Stomach smooth muscle (tissue), 2 donors: ENCODE measurements around the gene SERGEF.

ENCODE experiments used
- H3K27ac ChIP-seq: one replicate; pipeline ENCODE4 v1.7.0; 2013; ENCODE audit warnings: mild to moderate bottlenecking, low read length, inconsistent platforms
- H3K27me3 ChIP-seq, 2 donors: one replicate each; pipeline ENCODE4 v1.7.0; 2013; ENCODE audit warnings: low read length in 2 of 2; ENCODE audit not compliant: insufficient read depth in 2 of 2, control insufficient read depth in 1 of 2
- H3K36me3 ChIP-seq, 2 donors: one replicate each; pipeline ENCODE4 v1.7.0; 2013; ENCODE audit warnings: low read length in 2 of 2; ENCODE audit not compliant: control insufficient read depth in 2 of 2, insufficient read depth in 2 of 2
- H3K4me1 ChIP-seq: one replicate; pipeline ENCODE4 v1.7.0; 2013; ENCODE audit warnings: low read length; ENCODE audit not compliant: control insufficient read depth, insufficient read depth
- H3K4me3 ChIP-seq, 2 donors: one replicate each; pipeline ENCODE4 v1.7.0; 2013; ENCODE audit warnings: low read length in 2 of 2
- H3K9ac ChIP-seq, 2 donors: one replicate each; pipeline ENCODE4 v1.7.0; 2013; ENCODE audit warnings: low read length in 2 of 2, mild to moderate bottlenecking in 1 of 2
- H3K9me3 ChIP-seq, 2 donors: one replicate each; pipeline ENCODE4 v1.7.0; 2013; ENCODE audit warnings: low read length in 2 of 2; ENCODE audit not compliant: control insufficient read depth in 2 of 2
- donor health status: healthy.
- donor health status: Pancreatic carcinoma.

Gene SERGEF

GRCh38 chr11:17803754-17804334, 209.0 kb downstream of the SERGEF start:
- no peaks in the 10 kb centered on the region for H3K27me3 ChIP-seq
- no peak overlapping the region for H3K4me3 ChIP-seq
- H3K36me3 ChIP-seq, result no peaks in the 10 kb centered on the region
- no peak overlapping the region for H3K27ac ChIP-seq
- H3K4me1 ChIP-seq, result no peaks in the 10 kb centered on the region
- H3K9ac ChIP-seq, result no peak overlapping the region
- no peaks in the 10 kb centered on the region for H3K9me3 ChIP-seq

- H3K27me3 ChIP-seq, result no peaks in the 10 kb centered on the region
Observed at GRCh38 chr11:17802491-17802890, 210.4 kb downstream of the SERGEF start.

GRCh38 chr11:17801166-17801565, 211.7 kb downstream of the SERGEF start:
- Histone ChIP-seq H3K36me3 (no peaks in the 10 kb centered on the region), H3K4me3 (no peak overlapping the region), H3K4me1 (no peaks in the 10 kb centered on the region), H3K27ac (no peak overlapping the region), H3K9me3 (no peaks in the 10 kb centered on the region), H3K9ac (no peak overlapping the region), H3K27me3 (no peaks in the 10 kb centered on the region)

More at GRCh38 chr11:17802491-17802890, 210.4 kb downstream of the SERGEF start:
- Histone ChIP-seq H3K36me3 (no peaks in the 10 kb centered on the region), H3K4me1 (no peaks in the 10 kb centered on the region), H3K27ac (no peak overlapping the region), H3K9ac (no peak overlapping the region), H3K9me3 (no peaks in the 10 kb centered on the region), H3K4me3 (no peak overlapping the region)

DNA sequence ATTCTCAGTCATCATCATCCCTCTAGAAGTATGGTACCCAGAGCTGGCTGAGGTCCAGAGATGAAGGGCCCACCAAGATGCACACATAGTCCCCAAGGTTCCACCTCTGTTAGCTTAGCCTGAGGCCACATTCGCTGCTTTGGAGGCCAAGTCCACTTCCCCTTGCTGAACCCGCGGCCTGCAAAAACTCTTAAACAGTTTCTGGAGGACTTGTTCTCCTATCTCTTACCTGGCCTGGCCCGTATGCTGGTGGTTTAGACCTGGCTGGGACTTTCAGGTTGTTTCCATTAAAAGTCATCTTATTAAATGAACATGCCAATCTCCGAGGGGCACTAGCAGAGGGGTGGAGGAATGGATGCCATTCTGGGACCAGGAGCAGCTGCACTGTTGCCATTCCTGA, 213.7 kb downstream of the SERGEF start:
- H3K4me1 ChIP-seq, result no peaks in the 10 kb centered on the region
- H3K9ac ChIP-seq, result no peak overlapping the region
- no peak overlapping the region for H3K4me3 ChIP-seq
- no peaks in the 10 kb centered on the region for H3K36me3 ChIP-seq
- H3K27ac ChIP-seq, result no peak overlapping the region
- no peaks in the 10 kb centered on the region for H3K9me3 ChIP-seq
- H3K27me3 ChIP-seq, result no peaks in the 10 kb centered on the region

DNA sequence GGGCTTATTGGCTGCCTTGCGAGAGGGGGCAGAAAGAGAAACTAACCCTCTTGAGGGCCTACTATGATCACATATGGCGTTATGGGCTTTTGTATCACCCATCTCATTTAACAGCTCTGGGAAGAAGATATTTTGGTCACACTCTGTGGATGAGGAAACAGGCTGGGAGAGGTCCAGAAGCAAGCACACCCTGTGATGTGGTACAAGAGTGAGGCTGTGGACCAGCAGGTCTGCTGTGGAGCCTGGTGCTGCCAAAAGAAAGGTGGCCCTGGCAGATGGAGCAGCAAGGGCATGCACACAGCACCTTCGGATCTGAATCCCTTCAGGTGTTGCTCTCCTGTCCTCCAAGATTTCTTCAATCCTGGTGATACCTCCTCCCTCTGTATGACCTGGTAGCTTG, 214.1 kb downstream of the SERGEF start:
- H3K4me3 ChIP-seq, result no peak overlapping the region
- H3K27ac ChIP-seq, result no peak overlapping the region
- no peak overlapping the region for H3K9ac ChIP-seq

GRCh38 chr11:17798253-17798652, 214.6 kb downstream of the SERGEF start:
- Histone ChIP-seq H3K4me3 (no peak overlapping the region), H3K36me3 (no peaks in the 10 kb centered on the region), H3K9ac (no peak overlapping the region), H3K27ac (no peak overlapping the region), H3K9me3 (no peaks in the 10 kb centered on the region), H3K27me3 (no peaks in the 10 kb centered on the region), H3K4me1 (no peaks in the 10 kb centered on the region)

More for the DNA sequence above, 214.1 kb downstream of the SERGEF start:
- H3K9me3 ChIP-seq, result no peaks in the 10 kb centered on the region
- no peaks in the 10 kb centered on the region for H3K36me3 ChIP-seq
- no peaks in the 10 kb centered on the region for H3K27me3 ChIP-seq
- H3K4me1 ChIP-seq, result no peaks in the 10 kb centered on the region

GRCh38 chr11:17796154-17796553, 216.7 kb downstream of the SERGEF start:
- no peaks in the 10 kb centered on the region for H3K27me3 ChIP-seq
- H3K27ac ChIP-seq, result no peak overlapping the region
- H3K4me3 ChIP-seq, result no peak overlapping the region
- no peaks in the 10 kb centered on the region for H3K36me3 ChIP-seq
- H3K4me1 ChIP-seq, result no peaks in the 10 kb centered on the region
- H3K9ac ChIP-seq, result no peak overlapping the region
- no peaks in the 10 kb centered on the region for H3K9me3 ChIP-seq

- Histone ChIP-seq H3K9ac (no peak overlapping the region), H3K27me3 (no peaks in the 10 kb centered on the region), H3K36me3 (no peaks in the 10 kb centered on the region), H3K4me1 (no peaks in the 10 kb centered on the region), H3K27ac (no peak overlapping the region), H3K4me3 (no peak overlapping the region), H3K9me3 (no peaks in the 10 kb centered on the region)
Observed at GRCh38 chr11:17794981-17795380, 217.9 kb downstream of the SERGEF start.

- no peak overlapping the region for H3K27ac ChIP-seq
- H3K36me3 ChIP-seq, result no peaks in the 10 kb centered on the region
- H3K4me3 ChIP-seq, result no peak overlapping the region
- H3K9ac ChIP-seq, result no peak overlapping the region
- H3K27me3 ChIP-seq, result no peaks in the 10 kb centered on the region
- H3K4me1 ChIP-seq, result no peaks in the 10 kb centered on the region
- H3K9me3 ChIP-seq, result no peaks in the 10 kb centered on the region
Observed at GRCh38 chr11:17793642-17794170, 219.1 kb downstream of the SERGEF start.

DNA sequence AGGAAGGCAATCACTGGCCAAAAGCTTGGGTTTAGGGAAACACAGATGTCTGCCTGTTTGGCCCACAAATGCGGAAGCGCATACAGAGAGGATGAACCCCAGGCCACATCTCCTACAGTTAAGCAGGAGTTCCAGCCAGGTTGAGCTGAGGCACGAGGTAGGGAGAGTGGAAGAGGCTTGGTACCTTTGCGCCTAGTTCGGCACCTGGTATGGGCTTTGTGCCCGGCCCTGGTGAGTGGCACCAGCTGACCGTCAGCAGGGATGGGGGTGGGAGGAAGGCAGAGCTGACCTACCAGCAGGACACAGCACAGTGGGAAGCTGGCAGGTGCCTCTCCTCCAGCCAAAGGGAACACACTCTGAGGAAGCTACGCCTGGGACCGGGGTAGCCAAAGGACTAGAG, 220.7 kb downstream of the SERGEF start:
- H3K27me3 ChIP-seq, result no peaks in the 10 kb centered on the region
- no peak overlapping the region for H3K27ac ChIP-seq
- H3K4me3 ChIP-seq, result no peak overlapping the region
- H3K4me1 ChIP-seq, result no peaks in the 10 kb centered on the region
- no peaks in the 10 kb centered on the region for H3K9me3 ChIP-seq
- no peaks in the 10 kb centered on the region for H3K36me3 ChIP-seq
- H3K9ac ChIP-seq, result no peak overlapping the region

GRCh38 chr11:17791144-17791543, 221.7 kb downstream of the SERGEF start:
- Histone ChIP-seq H3K9me3 (no peaks in the 10 kb centered on the region), H3K36me3 (no peaks in the 10 kb centered on the region), H3K4me1 (no peaks in the 10 kb centered on the region), H3K27ac (no peak overlapping the region), H3K4me3 (no peak overlapping the region), H3K27me3 (no peaks in the 10 kb centered on the region), H3K9ac (no peak overlapping the region)
